ENCODE measurements around the gene MINDY4.

MINDY4 gene

GRCh38 chr7:30776971-30777370, 5.8 kb downstream of the MINDY4 start:
- DNase-seq = no peak

GRCh38 chr7:30778255-30779025, 7.2 kb downstream of the MINDY4 start:
- DNase-seq = no peak

- no peak for DNase-seq
Observed at GRCh38 chr7:30779574-30779973, 8.4 kb downstream of the MINDY4 start.

- no peak for DNase-seq
Observed at GRCh38 chr7:30780941-30781340, 9.7 kb downstream of the MINDY4 start.

- DNase-seq = no peak
Observed at GRCh38 chr7:30782690-30783089, 11.5 kb downstream of the MINDY4 start.

GRCh38 chr7:30785786-30786185, 14.6 kb downstream of the MINDY4 start:
- no peak for DNase-seq

DNA sequence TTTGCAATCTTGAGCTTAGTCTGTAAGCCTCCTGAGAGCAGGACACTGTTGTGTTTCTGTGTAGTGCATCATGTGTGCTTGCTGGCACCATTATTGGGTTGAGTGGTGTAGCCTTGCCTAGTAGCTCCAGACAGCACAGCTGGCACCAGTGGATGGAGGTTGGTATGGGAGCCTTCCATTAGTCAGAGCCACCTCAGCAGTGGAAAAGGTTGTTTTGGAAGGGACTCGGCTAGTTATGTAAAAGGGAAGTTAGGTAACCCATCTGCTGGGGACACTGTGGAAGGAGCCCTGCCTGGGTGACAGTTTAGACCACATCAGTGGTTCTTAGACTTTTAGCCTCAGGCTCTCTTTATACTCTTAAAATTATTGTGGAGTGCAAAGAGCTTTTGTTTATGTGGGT, 16.3 kb downstream of the MINDY4 start:
- DNase-seq = no peak

GRCh38 chr7:30788640-30789333, 17.6 kb downstream of the MINDY4 start:
- no peak for DNase-seq

GRCh38 chr7:30789334-30789711, 18.1 kb downstream of the MINDY4 start:
- no peak for DNase-seq

- DNase-seq = no peak
Observed at GRCh38 chr7:30790356-30790755, 19.1 kb downstream of the MINDY4 start.

- no peak for DNase-seq
Observed at GRCh38 chr7:30791114-30791513, 19.9 kb downstream of the MINDY4 start.

- no peak for DNase-seq
Observed at GRCh38 chr7:30795161-30795948, 24.1 kb downstream of the MINDY4 start.

GRCh38 chr7:30796105-30796869, 25.1 kb downstream of the MINDY4 start:
- no peak for DNase-seq

- no peak for DNase-seq
Observed at GRCh38 chr7:30797176-30798040, 26.2 kb downstream of the MINDY4 start.

GRCh38 chr7:30799206-30799975, 28.2 kb downstream of the MINDY4 start:
- no peak for DNase-seq

- no peak for DNase-seq
Observed at GRCh38 chr7:30799976-30800661, 28.9 kb downstream of the MINDY4 start.

GRCh38 chr7:30800785-30801252, 29.6 kb downstream of the MINDY4 start:
- no peak for DNase-seq

- no peak for DNase-seq
Observed at GRCh38 chr7:30802812-30803211, 31.6 kb downstream of the MINDY4 start.

DNA sequence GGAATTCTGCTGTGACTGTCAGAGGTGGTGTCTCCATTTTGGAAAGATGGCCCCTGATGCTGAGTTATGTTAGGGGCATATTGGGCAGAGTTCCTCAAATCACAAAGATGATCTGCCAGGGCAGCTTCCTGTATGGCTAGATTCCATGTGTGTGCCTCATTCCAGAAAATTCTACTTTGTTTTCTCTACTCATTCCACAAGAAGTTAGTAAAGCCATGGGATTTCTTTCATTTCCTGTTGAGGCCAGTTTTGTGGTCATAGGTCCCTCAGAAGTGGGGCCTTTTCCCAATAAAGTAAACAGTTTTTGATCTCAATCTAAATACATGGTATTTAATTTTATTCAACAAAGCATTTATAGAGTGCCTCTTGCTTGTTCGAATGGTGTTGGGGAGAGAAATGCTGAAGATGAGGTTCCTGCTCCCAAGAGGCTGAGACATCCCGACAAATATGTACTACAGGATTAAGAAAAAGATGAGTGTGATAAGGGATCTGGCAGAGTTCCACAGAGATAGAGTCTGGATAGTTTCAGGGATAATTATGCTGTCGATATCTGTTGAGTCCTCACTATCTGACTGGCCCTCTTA, 33.0 kb downstream of the MINDY4 start:
- no peak for DNase-seq

Data from activated CD8-positive, alpha-beta memory T cell treated with anti-CD3 and anti-CD28 coated beads for 24 hours (primary cell).